Nephron progenitor cell (in vitro differentiated cells): ENCODE data around the gene IRS2.

Source experiments
- DNase-seq: peaks from one replicate; pipeline ENCODE4 v3.0.0; 2021
- H3K27ac Mint-ChIP-seq: 2 replicates; pipeline ENCODE4 v1.8.0; 2021; ENCODE audit warnings: mild to moderate bottlenecking, moderate library complexity, mixed read lengths
- H3K27me3 Mint-ChIP-seq: 2 replicates; pipeline ENCODE4 v1.8.0; 2021; ENCODE audit warnings: mild to moderate bottlenecking, low read depth, mixed read lengths; ENCODE audit not compliant: poor library complexity
- H3K36me3 Mint-ChIP-seq: 2 replicates; pipeline ENCODE4 v1.8.0; 2021; ENCODE audit warnings: low read depth, mixed read lengths
- H3K4me1 Mint-ChIP-seq: 2 replicates; pipeline ENCODE4 v1.8.0; 2021; ENCODE audit warnings: mixed read lengths
- H3K4me3 Mint-ChIP-seq: 2 replicates; pipeline ENCODE4 v1.8.0; 2021; ENCODE audit warnings: mild to moderate bottlenecking, moderate library complexity, mixed read lengths
- H3K9me3 Mint-ChIP-seq: 2 replicates; pipeline ENCODE4 v1.8.0; 2021; ENCODE audit warnings: mild to moderate bottlenecking, moderate library complexity, mixed read lengths
- TF ChIP-seq, protein P1 (sequence below): fragments of 200-600 bp; sonication (generic); IDR thresholded peaks from 2 replicates; pipeline ENCODE4 v1.5.0; 2021; ENCODE audit warnings: antibody characterized with exemption

IRS2 gene

DNA sequence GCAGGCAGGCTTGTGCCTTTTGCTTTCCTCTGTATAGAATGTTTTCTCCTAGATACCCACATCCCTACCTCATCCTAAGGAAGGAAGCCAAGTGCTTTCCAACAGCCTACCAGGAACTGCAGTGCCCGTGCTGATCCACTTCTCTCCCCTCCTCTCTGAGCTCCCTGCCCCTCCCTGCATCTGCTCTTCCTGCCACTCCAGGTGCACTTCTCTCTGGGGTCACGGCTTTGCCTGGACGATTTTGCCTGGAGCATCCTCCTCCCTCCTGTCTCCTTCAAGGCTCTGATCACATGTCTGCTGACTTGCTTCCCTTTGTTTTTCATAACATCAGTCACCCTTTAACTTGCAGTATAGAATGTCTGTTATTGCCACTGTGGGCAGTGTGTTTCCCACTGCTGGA is 34.7 kb upstream of the IRS2 start:
- H3K27ac Mint-ChIP-seq, result no peak overlapping the region
- no peak overlapping the region for H3K4me3 Mint-ChIP-seq
- no peaks in the 10 kb centered on the region for H3K36me3 Mint-ChIP-seq

GRCh38 chr13:109819874-109820273 is 33.5 kb upstream of the IRS2 start:
- peaks cover 7% of the 10 kb centered on the region for H3K9me3 Mint-ChIP-seq

More for the DNA sequence above, 34.7 kb upstream of the IRS2 start:
- TF ChIP-seq, protein P1, sequence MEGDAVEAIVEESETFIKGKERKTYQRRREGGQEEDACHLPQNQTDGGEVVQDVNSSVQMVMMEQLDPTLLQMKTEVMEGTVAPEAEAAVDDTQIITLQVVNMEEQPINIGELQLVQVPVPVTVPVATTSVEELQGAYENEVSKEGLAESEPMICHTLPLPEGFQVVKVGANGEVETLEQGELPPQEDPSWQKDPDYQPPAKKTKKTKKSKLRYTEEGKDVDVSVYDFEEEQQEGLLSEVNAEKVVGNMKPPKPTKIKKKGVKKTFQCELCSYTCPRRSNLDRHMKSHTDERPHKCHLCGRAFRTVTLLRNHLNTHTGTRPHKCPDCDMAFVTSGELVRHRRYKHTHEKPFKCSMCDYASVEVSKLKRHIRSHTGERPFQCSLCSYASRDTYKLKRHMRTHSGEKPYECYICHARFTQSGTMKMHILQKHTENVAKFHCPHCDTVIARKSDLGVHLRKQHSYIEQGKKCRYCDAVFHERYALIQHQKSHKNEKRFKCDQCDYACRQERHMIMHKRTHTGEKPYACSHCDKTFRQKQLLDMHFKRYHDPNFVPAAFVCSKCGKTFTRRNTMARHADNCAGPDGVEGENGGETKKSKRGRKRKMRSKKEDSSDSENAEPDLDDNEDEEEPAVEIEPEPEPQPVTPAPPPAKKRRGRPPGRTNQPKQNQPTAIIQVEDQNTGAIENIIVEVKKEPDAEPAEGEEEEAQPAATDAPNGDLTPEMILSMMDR, result no peak
- no peak for DNase-seq
- Mint-ChIP-seq H3K9me3 (peaks cover 13% of the 10 kb centered on the region), H3K4me1 (peaks cover 35% of the 10 kb centered on the region), H3K27me3 (peaks cover 5% of the 10 kb centered on the region)

DNA sequence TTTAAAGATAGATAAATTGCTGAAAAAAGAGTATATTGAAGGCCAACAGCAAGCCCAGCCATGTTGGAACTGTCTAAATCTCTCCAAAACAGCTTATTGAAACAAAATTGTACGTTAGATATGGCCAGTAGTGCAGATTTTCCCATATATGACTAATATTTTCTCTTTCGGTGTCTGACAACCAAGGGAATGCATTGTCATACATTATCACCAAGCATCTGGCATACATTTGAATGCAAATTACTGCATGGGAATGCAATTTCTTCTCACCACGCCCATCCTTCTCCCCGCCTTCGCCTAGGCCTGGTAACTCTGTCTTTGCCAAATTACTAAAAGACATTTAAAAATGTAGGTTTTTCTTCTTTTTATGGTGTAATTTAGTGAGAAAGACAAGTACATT is 32.5 kb upstream of the IRS2 start:
- TF ChIP-seq, protein P1, result no peak
- H3K27ac Mint-ChIP-seq, result no peak overlapping the region
- H3K4me3 Mint-ChIP-seq, result no peak overlapping the region
- H3K36me3 Mint-ChIP-seq, result no peaks in the 10 kb centered on the region
- DNase-seq, result no peak
- H3K27me3 Mint-ChIP-seq, result no peaks in the 10 kb centered on the region
- H3K4me1 Mint-ChIP-seq, result peaks cover 35% of the 10 kb centered on the region
- H3K9me3 Mint-ChIP-seq, result no peaks in the 10 kb centered on the region

More at GRCh38 chr13:109819874-109820273, 33.5 kb upstream of the IRS2 start:
- Mint-ChIP-seq H3K27me3 (no peaks in the 10 kb centered on the region), H3K4me1 (peaks cover 35% of the 10 kb centered on the region), H3K27ac (no peak overlapping the region), H3K4me3 (no peak overlapping the region), H3K36me3 (no peaks in the 10 kb centered on the region)
- TF ChIP-seq, protein P1, result no peak
- no peak for DNase-seq

GRCh38 chr13:109817591-109818535 is 31.5 kb upstream of the IRS2 start:
- Mint-ChIP-seq H3K27ac (no peak overlapping the region), H3K9me3 (no peaks in the 10 kb centered on the region), H3K27me3 (no peaks in the 10 kb centered on the region), H3K4me3 (no peak overlapping the region), H3K4me1 (peaks cover 35% of the 10 kb centered on the region), H3K36me3 (no peaks in the 10 kb centered on the region)
- DNase-seq, result no peak
- TF ChIP-seq, protein P1, result no peak

- DNase-seq, result no peak
- Mint-ChIP-seq H3K4me3 (no peak overlapping the region), H3K4me1 (peaks cover 35% of the 10 kb centered on the region), H3K9me3 (no peaks in the 10 kb centered on the region), H3K36me3 (no peaks in the 10 kb centered on the region), H3K27ac (no peak overlapping the region), H3K27me3 (no peaks in the 10 kb centered on the region)
- TF ChIP-seq, protein P1, result no peak
These were observed 30.4 kb upstream of the IRS2 start for GRCh38 chr13:109816808-109817203.
